ENCODE results near the gene ALK. TPM values are rescaled to one million over a fixed set of nuclear protein-coding genes. Genes with fewer than 3 reads are reported as not detected.

The ALK gene
- total RNA-seq, 1 experiment from 2014 or later = 0.07 TPM

DNA sequence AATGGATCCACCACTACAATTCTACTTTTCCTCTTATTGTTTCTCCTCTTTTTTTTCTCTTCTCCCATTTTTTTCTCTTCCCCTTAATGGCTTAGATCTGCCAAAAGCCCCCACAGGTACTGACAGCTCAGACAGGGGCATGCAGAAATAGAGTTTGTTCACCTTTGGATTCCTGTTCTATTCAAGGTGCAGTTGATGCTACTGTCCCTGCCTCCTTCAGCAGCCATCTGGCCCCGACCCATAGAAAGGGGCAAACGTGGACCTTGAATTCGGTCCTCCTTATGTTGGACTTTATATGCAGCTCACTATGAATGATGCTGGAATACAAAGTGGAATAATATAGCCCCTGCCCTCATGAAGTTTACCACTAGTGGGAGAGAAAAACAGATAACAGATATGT, 27.7 kb upstream of the ALK start:
- H3K36me3 Mint-ChIP-seq (ENCODE audit: insufficient read depth, unreplicated experiment) = no peaks in the 10 kb centered on the region
- H3K4me3 Mint-ChIP-seq (ENCODE audit: unreplicated experiment) = no peak overlapping the region
- POLR2A ChIA-PET = no interaction called here
- H3K27me3 Mint-ChIP-seq (ENCODE audit: insufficient read depth, unreplicated experiment) = peaks cover 79% of the 10 kb centered on the region
- H3K27ac Mint-ChIP-seq (ENCODE audit: low read depth, unreplicated experiment) = no peak overlapping the region
- BruUV-seq (replicated peaks) = no TSS peak
- H3K4me1 Mint-ChIP-seq (ENCODE audit: insufficient read depth, unreplicated experiment) = no peaks in the 10 kb centered on the region
- no peak for DNase-seq (ENCODE audit: unreplicated experiment)
- TF ChIP-seq CTCF (IDR thresholded peaks at IDR 0.05; ENCODE audit: unreplicated experiment) = no peak
- CTCF ChIA-PET = interaction anchor here (1.4 to 2.0 kb wide), 2 partner anchors 26 to 78 kb away, joined by 3 to 5 read pairs; no protein-coding TSS in a partner anchor
- intact Hi-C loops (cut with micrococcal nuclease) = no loop called here
- no peaks in the 10 kb centered on the region for H3K9me3 Mint-ChIP-seq (ENCODE audit: unreplicated experiment)

DNA sequence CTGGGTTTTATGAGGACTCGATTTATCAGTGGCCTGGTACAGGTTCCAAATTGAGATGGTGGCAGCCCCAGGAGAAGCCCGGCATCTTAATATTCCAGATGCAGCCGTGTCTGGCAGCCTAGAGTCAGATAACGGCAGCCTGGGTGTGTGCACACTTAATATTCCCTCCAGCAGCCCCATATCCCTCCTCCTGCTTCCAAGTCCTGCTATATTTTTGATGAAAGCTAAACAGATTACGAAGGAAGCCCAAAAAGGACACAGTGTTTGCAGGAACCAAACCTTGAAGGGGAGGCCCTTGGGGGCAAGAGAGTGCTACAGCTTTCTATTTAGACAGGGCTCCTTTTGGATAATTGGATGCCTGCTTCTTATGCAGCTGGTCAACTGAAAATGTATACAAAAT, 25.1 kb upstream of the ALK start:
- POLR2A ChIA-PET = no interaction called here
- BruUV-seq (replicated peaks) = no TSS peak
- no peak for DNase-seq (ENCODE audit: unreplicated experiment)
- no peak for TF ChIP-seq CTCF (IDR thresholded peaks at IDR 0.05; ENCODE audit: unreplicated experiment)
- H3K27ac Mint-ChIP-seq (ENCODE audit: low read depth, unreplicated experiment) = no peak overlapping the region
- H3K27me3 Mint-ChIP-seq (ENCODE audit: insufficient read depth, unreplicated experiment) = peaks cover 79% of the 10 kb centered on the region
- H3K36me3 Mint-ChIP-seq (ENCODE audit: insufficient read depth, unreplicated experiment) = no peaks in the 10 kb centered on the region
- intact Hi-C loops (cut with micrococcal nuclease) = no loop called here
- CTCF ChIA-PET = interaction anchor here (0.6 to 1.4 kb wide), 2 partner anchors 75 to 80 kb away, joined by 3 to 7 read pairs; no protein-coding TSS in a partner anchor
- H3K4me3 Mint-ChIP-seq (ENCODE audit: unreplicated experiment) = no peak overlapping the region
- H3K9me3 Mint-ChIP-seq (ENCODE audit: unreplicated experiment) = no peaks in the 10 kb centered on the region
- no peaks in the 10 kb centered on the region for H3K4me1 Mint-ChIP-seq (ENCODE audit: insufficient read depth, unreplicated experiment)

- TF ChIP-seq CTCF (IDR thresholded peaks at IDR 0.05; ENCODE audit: unreplicated experiment) = no peak
- BruUV-seq (replicated peaks) = no TSS peak
- no peak for DNase-seq (ENCODE audit: unreplicated experiment)
- POLR2A ChIA-PET = no interaction called here
- Mint-ChIP-seq H3K36me3 (ENCODE audit: insufficient read depth, unreplicated experiment) (no peaks in the 10 kb centered on the region), H3K27ac (ENCODE audit: low read depth, unreplicated experiment) (no peak overlapping the region), H3K9me3 (ENCODE audit: unreplicated experiment) (no peaks in the 10 kb centered on the region), H3K4me3 (ENCODE audit: unreplicated experiment) (no peak overlapping the region), H3K4me1 (ENCODE audit: insufficient read depth, unreplicated experiment) (no peaks in the 10 kb centered on the region), H3K27me3 (ENCODE audit: insufficient read depth, unreplicated experiment) (peaks cover 64% of the 10 kb centered on the region)
- intact Hi-C loops (cut with micrococcal nuclease) = no loop called here
- CTCF ChIA-PET = no interaction called here
Observed at GRCh38 chr2:29942711-29943110, 21.3 kb upstream of the ALK start.

DNA sequence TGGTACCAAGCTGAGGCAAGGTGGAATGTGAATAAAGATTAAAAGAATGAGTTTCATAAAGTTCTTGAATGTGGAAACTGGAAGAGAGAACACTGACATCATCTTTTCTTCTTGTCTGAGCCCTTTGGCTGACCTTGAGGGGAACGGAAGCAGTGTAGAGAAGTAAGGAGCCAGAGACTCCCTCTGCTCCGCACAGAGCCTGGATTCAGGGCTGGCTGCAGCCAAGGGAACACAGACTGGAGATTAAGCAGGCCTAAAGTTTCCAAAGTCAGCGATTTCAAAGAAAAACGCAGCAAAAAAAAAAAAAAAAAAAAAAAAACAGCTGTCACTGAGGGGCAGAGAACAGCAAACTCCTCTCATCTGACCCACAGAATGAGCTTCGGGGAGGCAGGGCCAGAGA, 19.3 kb upstream of the ALK start:
- CTCF ChIA-PET = interaction anchor here (0.6 to 1.8 kb wide), 4 partner anchors 17 to 115 kb away, joined by 3 to 9 read pairs (median 3); no protein-coding TSS in a partner anchor

More for the DNA sequence above, 19.3 kb upstream of the ALK start:
- TF ChIP-seq CTCF (IDR thresholded peaks at IDR 0.05; ENCODE audit: unreplicated experiment) = no peak
- no peak for DNase-seq (ENCODE audit: unreplicated experiment)
- no peaks in the 10 kb centered on the region for H3K36me3 Mint-ChIP-seq (ENCODE audit: insufficient read depth, unreplicated experiment)
- no peaks in the 10 kb centered on the region for H3K4me1 Mint-ChIP-seq (ENCODE audit: insufficient read depth, unreplicated experiment)
- BruUV-seq (replicated peaks) = no TSS peak
- no peaks in the 10 kb centered on the region for H3K9me3 Mint-ChIP-seq (ENCODE audit: unreplicated experiment)
- POLR2A ChIA-PET = interaction anchor here (0.6 to 0.7 kb wide), 2 partner anchors 11 to 26 kb away, joined by 3 read pairs; no protein-coding TSS in a partner anchor
- intact Hi-C loops (cut with micrococcal nuclease) = no loop called here
- H3K27ac Mint-ChIP-seq (ENCODE audit: low read depth, unreplicated experiment) = no peak overlapping the region
- H3K4me3 Mint-ChIP-seq (ENCODE audit: unreplicated experiment) = no peak overlapping the region
- peaks cover 62% of the 10 kb centered on the region for H3K27me3 Mint-ChIP-seq (ENCODE audit: insufficient read depth, unreplicated experiment)

Data from MCF 10A (cell line).